Measurements from ENCODE around the gene WDFY1.

The WDFY1 gene

DNA sequence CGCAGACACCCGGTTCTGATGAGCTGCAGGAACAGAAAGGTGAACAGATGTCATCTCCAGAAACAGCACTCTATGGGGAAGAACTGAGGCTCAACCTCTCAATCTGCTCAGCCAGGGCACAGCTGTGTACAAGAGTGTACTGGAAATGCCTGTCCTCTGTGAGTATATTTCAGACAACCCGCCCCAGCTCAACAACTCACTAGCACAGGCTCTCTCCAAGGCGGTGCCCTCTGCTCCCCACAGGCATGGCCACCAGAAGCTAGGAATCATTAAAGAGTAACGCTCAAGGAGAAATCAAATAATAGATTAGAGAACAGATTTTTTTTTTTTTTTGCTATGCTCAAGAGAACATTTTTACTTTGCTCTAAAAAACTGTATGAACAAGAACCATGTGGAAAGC lies 43.8 kb downstream of the WDFY1 start:
- DNase-seq (ENCODE audit: low read depth, low spot score): no peak
- Histone ChIP-seq H3K4me3 (ENCODE audit: insufficient read length, low read depth) (no peak overlapping the region), H3K9ac (ENCODE audit: insufficient read length, low read depth) (no peak overlapping the region), H3K9me3 (ENCODE audit: insufficient read depth, low read length) (no peaks in the 10 kb centered on the region), H3K27me3 (ENCODE audit: insufficient read depth, insufficient read length) (no peaks in the 10 kb centered on the region), H3K4me1 (ENCODE audit: insufficient read depth, insufficient read length) (no peaks in the 10 kb centered on the region), H3K36me3 (ENCODE audit: insufficient read depth, insufficient read length, low read length) (peaks cover 44% of the 10 kb centered on the region)
- no peak for TF ChIP-seq YY1 (IDR thresholded peaks at IDR 0.05; ENCODE audit: insufficient read depth, insufficient read length)
- no peak for TF ChIP-seq SUZ12 (IDR thresholded peaks at IDR 0.05; ENCODE audit: extremely low read depth, insufficient read depth, insufficient read length)

DNA sequence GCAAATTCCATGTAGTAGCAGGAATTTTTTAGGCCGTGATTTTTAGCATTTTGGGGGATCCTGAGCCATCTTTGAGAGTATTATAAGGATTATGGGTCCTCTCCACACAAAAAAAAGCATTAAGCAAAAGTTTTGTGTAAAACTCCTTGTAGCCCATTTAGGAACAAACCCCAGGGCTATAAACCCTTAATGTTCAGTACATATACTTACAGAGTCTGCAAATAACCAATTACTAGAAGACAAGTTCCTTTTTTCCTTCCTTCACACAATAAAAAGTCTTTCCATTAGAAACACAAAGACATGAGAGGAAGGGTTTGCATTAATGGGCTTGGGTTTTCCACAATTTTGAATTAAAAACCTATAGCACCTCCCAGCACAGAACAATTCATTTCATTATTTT lies 44.6 kb downstream of the WDFY1 start:
- no peak for TF ChIP-seq ZNF274 (IDR thresholded peaks at IDR 0.05; ENCODE audit: low read depth, low read length)
- TF ChIP-seq SUZ12 (IDR thresholded peaks at IDR 0.05; ENCODE audit: extremely low read depth, insufficient read depth, insufficient read length): no peak
- TF ChIP-seq YY1 (IDR thresholded peaks at IDR 0.05; ENCODE audit: insufficient read depth, insufficient read length): no peak

DNA sequence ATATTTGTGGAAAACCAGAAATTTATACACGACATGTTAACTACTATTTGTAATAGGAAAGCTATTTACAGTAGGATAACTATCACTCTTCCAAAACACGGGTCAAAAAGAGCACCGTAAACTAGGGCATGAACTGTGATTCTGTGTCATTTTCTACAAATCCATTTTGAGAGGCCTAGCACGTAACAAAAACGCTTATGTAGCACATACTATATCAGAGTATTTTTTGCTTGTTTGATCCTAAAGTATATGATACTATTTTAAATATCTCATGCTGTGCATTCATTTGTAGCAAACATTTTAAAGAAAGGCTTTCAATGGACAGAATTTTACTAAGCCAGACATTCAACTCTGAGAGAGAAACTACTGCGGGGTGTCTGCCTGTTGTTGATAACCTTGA lies 45.1 kb downstream of the WDFY1 start:
- Histone ChIP-seq H3K27me3 (ENCODE audit: insufficient read depth, insufficient read length) (no peaks in the 10 kb centered on the region), H3K36me3 (ENCODE audit: insufficient read depth, insufficient read length, low read length) (peaks cover 41% of the 10 kb centered on the region), H3K4me1 (ENCODE audit: insufficient read depth, insufficient read length) (no peaks in the 10 kb centered on the region), H3K9ac (ENCODE audit: insufficient read length, low read depth) (no peak overlapping the region), H3K9me3 (ENCODE audit: insufficient read depth, low read length) (no peaks in the 10 kb centered on the region), H3K4me3 (ENCODE audit: insufficient read length, low read depth) (no peak overlapping the region)
- no peak for DNase-seq (ENCODE audit: low read depth, low spot score)
- no peak for TF ChIP-seq SUZ12 (IDR thresholded peaks at IDR 0.05; ENCODE audit: extremely low read depth, insufficient read depth, insufficient read length)
- no peak for TF ChIP-seq ZNF274 (IDR thresholded peaks at IDR 0.05; ENCODE audit: low read depth, low read length)
- no peak for TF ChIP-seq YY1 (IDR thresholded peaks at IDR 0.05; ENCODE audit: insufficient read depth, insufficient read length)

More for the DNA sequence above, 44.6 kb downstream of the WDFY1 start:
- Histone ChIP-seq H3K9ac (ENCODE audit: insufficient read length, low read depth) (no peak overlapping the region), H3K4me1 (ENCODE audit: insufficient read depth, insufficient read length) (no peaks in the 10 kb centered on the region), H3K36me3 (ENCODE audit: insufficient read depth, insufficient read length, low read length) (peaks cover 42% of the 10 kb centered on the region), H3K9me3 (ENCODE audit: insufficient read depth, low read length) (no peaks in the 10 kb centered on the region), H3K4me3 (ENCODE audit: insufficient read length, low read depth) (no peak overlapping the region), H3K27me3 (ENCODE audit: insufficient read depth, insufficient read length) (no peaks in the 10 kb centered on the region)
- DNase-seq (ENCODE audit: low read depth, low spot score): no peak

DNA sequence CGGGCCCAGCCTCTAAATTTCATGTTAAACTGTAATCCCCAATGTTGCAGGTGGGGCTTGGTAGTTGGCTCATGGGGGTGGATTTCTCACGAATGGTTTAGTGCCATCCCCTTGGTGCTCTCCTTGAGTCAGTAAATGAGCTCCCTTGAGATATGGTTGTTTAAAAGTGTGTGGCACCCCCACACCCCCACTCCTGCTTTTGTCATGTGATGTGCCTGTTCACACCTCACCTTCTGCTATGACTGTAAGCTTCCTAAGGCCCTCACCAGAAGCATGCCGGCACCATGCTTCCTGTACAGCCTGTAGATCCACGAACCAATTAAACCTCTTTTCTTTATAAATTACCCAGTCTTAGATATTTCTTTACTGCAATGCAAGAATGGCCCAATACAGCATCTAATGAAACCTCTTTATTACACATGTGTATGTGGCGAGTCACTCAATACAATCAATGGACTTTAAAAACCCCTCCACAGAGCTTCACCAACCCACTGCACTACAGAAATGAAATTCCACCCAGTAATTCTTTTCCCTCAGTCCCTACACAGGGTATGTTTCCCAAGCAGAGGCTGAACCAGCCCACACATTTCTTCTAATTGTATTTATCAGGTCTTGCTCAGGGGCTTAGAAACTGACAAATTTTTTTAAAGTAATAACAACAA lies 47.3 kb downstream of the WDFY1 start:
- DNase-seq (ENCODE audit: low read depth, low spot score): no peak
- Histone ChIP-seq H3K4me3 (ENCODE audit: insufficient read length, low read depth) (no peak overlapping the region), H3K36me3 (ENCODE audit: insufficient read depth, insufficient read length, low read length) (peaks cover 51% of the 10 kb centered on the region), H3K9ac (ENCODE audit: insufficient read length, low read depth) (no peak overlapping the region), H3K27me3 (ENCODE audit: insufficient read depth, insufficient read length) (no peaks in the 10 kb centered on the region), H3K9me3 (ENCODE audit: insufficient read depth, low read length) (no peaks in the 10 kb centered on the region), H3K4me1 (ENCODE audit: insufficient read depth, insufficient read length) (no peaks in the 10 kb centered on the region)
- TF ChIP-seq YY1 (IDR thresholded peaks at IDR 0.05; ENCODE audit: insufficient read depth, insufficient read length) (no peak), SUZ12 (IDR thresholded peaks at IDR 0.05; ENCODE audit: extremely low read depth, insufficient read depth, insufficient read length) (no peak), ZNF274 (IDR thresholded peaks at IDR 0.05; ENCODE audit: low read depth, low read length) (no peak)

DNA sequence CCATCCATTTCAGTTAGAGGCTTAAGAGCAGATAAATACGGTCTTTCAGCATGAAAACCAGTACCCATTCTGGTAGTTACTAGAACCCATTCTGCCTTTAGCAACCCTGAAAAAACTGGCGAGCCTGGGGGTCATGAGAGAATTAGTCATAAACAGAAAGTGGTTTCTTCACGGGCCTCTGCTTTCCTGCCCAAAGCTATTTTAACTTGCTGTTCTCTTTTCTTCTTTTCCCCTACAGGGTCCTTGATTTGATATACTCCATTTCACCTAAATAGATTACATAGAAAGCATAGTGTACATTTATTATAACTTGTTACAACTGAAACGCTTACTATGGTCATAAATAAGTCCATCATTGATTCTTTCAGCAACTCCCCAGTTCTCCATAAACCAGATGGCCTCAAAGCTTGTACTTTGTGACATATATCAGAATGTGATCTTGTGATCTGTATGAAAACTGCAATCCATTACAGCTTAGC lies 48.3 kb downstream of the WDFY1 start:
- Histone ChIP-seq H3K36me3 (ENCODE audit: insufficient read depth, insufficient read length, low read length) (peaks cover 56% of the 10 kb centered on the region), H3K4me3 (ENCODE audit: insufficient read length, low read depth) (no peak overlapping the region), H3K9me3 (ENCODE audit: insufficient read depth, low read length) (no peaks in the 10 kb centered on the region), H3K4me1 (ENCODE audit: insufficient read depth, insufficient read length) (no peaks in the 10 kb centered on the region), H3K27me3 (ENCODE audit: insufficient read depth, insufficient read length) (no peaks in the 10 kb centered on the region), H3K9ac (ENCODE audit: insufficient read length, low read depth) (no peak overlapping the region)
- TF ChIP-seq YY1 (IDR thresholded peaks at IDR 0.05; ENCODE audit: insufficient read depth, insufficient read length) (no peak), ZNF274 (IDR thresholded peaks at IDR 0.05; ENCODE audit: low read depth, low read length) (no peak), SUZ12 (IDR thresholded peaks at IDR 0.05; ENCODE audit: extremely low read depth, insufficient read depth, insufficient read length) (no peak)
- no peak for DNase-seq (ENCODE audit: low read depth, low spot score)

DNA sequence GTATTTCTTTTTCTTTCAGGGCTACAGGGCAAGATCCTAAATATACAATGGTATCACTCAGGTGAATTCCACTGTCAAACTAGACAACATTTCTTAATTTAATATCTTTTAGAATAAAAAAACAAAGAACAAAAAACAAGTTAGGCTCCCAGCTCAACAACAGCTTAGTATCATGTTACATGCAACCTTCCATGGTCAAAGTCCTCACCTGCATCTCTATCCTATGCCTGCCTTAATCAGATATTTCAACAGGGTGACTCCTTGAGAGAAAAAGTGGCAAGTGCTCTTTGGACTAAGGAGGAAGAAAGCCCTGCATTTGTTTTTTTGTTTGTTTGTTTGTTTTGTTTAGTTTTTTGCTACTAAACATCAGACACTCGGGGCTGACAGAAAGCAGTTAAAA lies 50.2 kb downstream of the WDFY1 start:
- H3K9me3 ChIP-seq (ENCODE audit: insufficient read depth, low read length): no peaks in the 10 kb centered on the region
- H3K4me1 ChIP-seq (ENCODE audit: insufficient read depth, insufficient read length): no peaks in the 10 kb centered on the region
- TF ChIP-seq SUZ12 (IDR thresholded peaks at IDR 0.05; ENCODE audit: extremely low read depth, insufficient read depth, insufficient read length) (no peak), ZNF274 (IDR thresholded peaks at IDR 0.05; ENCODE audit: low read depth, low read length) (no peak), YY1 (IDR thresholded peaks at IDR 0.05; ENCODE audit: insufficient read depth, insufficient read length) (no peak)
- H3K9ac ChIP-seq (ENCODE audit: insufficient read length, low read depth): no peak overlapping the region
- DNase-seq (ENCODE audit: low read depth, low spot score): no peak
- H3K36me3 ChIP-seq (ENCODE audit: insufficient read depth, insufficient read length, low read length): peaks cover 47% of the 10 kb centered on the region
- H3K4me3 ChIP-seq (ENCODE audit: insufficient read length, low read depth): no peak overlapping the region
- H3K27me3 ChIP-seq (ENCODE audit: insufficient read depth, insufficient read length): no peaks in the 10 kb centered on the region

DNA sequence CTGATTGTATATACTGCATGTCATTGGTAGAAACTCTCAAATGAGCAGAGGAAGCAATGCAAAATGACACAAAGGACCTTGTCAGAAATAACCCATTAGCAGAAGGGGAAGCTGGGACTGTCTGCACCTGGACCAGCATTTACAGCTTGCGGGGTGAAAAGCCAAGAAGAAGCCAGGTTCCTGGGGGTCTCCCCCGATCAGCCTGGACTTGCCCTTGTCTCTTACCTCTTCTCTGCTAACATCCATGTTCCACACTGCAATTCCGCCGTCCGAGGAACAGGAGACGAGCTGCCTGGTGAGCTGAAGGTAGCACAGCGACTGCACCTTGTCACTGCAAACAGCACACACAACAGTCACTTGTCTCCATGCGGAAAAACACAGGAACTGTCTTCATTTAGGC lies 51.1 kb downstream of the WDFY1 start:
- Histone ChIP-seq H3K36me3 (ENCODE audit: insufficient read depth, insufficient read length, low read length) (peaks cover 43% of the 10 kb centered on the region), H3K9ac (ENCODE audit: insufficient read length, low read depth) (no peak overlapping the region), H3K27me3 (ENCODE audit: insufficient read depth, insufficient read length) (no peaks in the 10 kb centered on the region), H3K4me1 (ENCODE audit: insufficient read depth, insufficient read length) (no peaks in the 10 kb centered on the region), H3K4me3 (ENCODE audit: insufficient read length, low read depth) (no peak overlapping the region), H3K9me3 (ENCODE audit: insufficient read depth, low read length) (no peaks in the 10 kb centered on the region)
- no peak for TF ChIP-seq YY1 (IDR thresholded peaks at IDR 0.05; ENCODE audit: insufficient read depth, insufficient read length)
- no peak for DNase-seq (ENCODE audit: low read depth, low spot score)
